ENCODE data around the gene KIRREL3.

DNA sequence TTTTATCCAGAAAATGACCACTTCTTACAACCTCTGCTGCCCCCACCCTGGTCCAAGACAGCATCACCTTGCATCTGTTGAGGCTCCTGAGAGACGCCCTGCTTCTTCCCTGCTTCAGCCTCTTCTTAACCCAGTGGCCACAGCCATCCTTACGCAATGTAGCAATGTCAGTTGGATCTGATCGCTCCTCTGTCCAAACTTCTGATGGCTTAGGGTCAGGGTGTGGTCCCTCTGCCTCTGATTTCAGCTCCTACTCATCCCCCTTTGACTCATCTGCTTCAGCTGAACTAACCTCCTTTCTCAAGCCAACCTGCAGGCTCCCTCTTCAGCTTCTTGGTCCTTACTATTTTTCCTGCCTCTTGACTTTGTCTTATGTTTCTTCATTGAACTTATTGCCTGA is 280.8 kb downstream of the KIRREL3 start:
- TF ChIP-seq, protein P1, sequence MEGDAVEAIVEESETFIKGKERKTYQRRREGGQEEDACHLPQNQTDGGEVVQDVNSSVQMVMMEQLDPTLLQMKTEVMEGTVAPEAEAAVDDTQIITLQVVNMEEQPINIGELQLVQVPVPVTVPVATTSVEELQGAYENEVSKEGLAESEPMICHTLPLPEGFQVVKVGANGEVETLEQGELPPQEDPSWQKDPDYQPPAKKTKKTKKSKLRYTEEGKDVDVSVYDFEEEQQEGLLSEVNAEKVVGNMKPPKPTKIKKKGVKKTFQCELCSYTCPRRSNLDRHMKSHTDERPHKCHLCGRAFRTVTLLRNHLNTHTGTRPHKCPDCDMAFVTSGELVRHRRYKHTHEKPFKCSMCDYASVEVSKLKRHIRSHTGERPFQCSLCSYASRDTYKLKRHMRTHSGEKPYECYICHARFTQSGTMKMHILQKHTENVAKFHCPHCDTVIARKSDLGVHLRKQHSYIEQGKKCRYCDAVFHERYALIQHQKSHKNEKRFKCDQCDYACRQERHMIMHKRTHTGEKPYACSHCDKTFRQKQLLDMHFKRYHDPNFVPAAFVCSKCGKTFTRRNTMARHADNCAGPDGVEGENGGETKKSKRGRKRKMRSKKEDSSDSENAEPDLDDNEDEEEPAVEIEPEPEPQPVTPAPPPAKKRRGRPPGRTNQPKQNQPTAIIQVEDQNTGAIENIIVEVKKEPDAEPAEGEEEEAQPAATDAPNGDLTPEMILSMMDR (optimal IDR thresholded peaks at IDR 0.05 in 1 of 3, IDR thresholded peaks at IDR 0.05 in 1 of 3, conservative IDR thresholded peaks at IDR 0.05 in 1 of 3; ENCODE audit: extremely low read depth in 1 of 3, insufficient read depth in 2 of 3, low read length in 3 of 3) = no peak
- TF ChIP-seq EZH2 (IDR thresholded peaks at IDR 0.05; ENCODE audit: low read length) = no peak
